ENCODE data around the gene VWC2. TPM values are rescaled to one million over a fixed set of nuclear protein-coding genes. Genes with fewer than 3 reads are reported as not detected.

The VWC2 gene
- total and polyA plus RNA-seq, 2 donors (not counting 1 experiment from before 2014, with no cell fraction given), result not detected

DNA sequence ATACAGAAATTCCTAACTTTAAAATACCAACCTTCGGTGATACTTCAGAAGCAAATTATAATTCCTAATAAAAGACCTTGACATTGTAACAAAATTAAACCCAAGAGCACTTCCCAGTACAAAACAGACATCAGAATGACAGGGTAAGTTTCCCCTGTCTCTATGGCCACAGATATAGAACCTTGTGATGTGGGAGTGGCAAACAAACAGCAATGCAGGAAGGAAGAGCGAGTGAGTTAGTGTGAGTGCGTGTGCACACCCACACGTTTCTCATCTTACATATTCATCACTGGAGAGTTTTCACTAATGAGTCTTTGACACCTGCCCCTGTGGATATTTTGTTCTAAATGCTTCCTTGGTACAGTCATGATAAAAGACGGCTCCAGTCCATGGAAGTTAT, 72.2 kb downstream of the VWC2 start:
- TF ChIP-seq, protein P1, sequence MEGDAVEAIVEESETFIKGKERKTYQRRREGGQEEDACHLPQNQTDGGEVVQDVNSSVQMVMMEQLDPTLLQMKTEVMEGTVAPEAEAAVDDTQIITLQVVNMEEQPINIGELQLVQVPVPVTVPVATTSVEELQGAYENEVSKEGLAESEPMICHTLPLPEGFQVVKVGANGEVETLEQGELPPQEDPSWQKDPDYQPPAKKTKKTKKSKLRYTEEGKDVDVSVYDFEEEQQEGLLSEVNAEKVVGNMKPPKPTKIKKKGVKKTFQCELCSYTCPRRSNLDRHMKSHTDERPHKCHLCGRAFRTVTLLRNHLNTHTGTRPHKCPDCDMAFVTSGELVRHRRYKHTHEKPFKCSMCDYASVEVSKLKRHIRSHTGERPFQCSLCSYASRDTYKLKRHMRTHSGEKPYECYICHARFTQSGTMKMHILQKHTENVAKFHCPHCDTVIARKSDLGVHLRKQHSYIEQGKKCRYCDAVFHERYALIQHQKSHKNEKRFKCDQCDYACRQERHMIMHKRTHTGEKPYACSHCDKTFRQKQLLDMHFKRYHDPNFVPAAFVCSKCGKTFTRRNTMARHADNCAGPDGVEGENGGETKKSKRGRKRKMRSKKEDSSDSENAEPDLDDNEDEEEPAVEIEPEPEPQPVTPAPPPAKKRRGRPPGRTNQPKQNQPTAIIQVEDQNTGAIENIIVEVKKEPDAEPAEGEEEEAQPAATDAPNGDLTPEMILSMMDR (IDR thresholded peaks at IDR 0.05), result no peak
- TF ChIP-seq EZH2 (IDR thresholded peaks at IDR 0.05; ENCODE audit: borderline replicate concordance, insufficient read depth, low read depth, low read length, poor library complexity, severe bottlenecking), result no peak
- Mint-ChIP-seq H3K9me3 (ENCODE audit: insufficient read depth) (peaks cover 3% of the 10 kb centered on the region), H3K27me3 (peaks cover 3% of the 10 kb centered on the region), H3K27ac (no peak overlapping the region), H3K4me1 (no peaks in the 10 kb centered on the region), H3K4me3 (no peak overlapping the region)
- Histone ChIP-seq H3K9ac (ENCODE audit: low read length) (no peak overlapping the region), H2AFZ (ENCODE audit: insufficient read depth, low read depth, low read length, poor library complexity, severe bottlenecking) (no peak overlapping the region), H3K4me3 (ENCODE audit: control extremely low read depth in 1 of 5, extremely low read depth in 1 of 5, insufficient read depth in 1 of 5, low read depth in 2 of 5, low read length in 4 of 5) (no peak overlapping the region), H3K4me2 (replicated peaks; ENCODE audit: low read depth, low read length, poor library complexity, severe bottlenecking) (no peak overlapping the region), H3K79me2 (ENCODE audit: control insufficient read depth, insufficient read depth, low read length) (no peaks in the 10 kb centered on the region), H3K4me1 (ENCODE audit: control insufficient read depth in 2 of 2, insufficient read depth in 2 of 2, low read length in 2 of 2) (no peaks in the 10 kb centered on the region), H3K9me3 (ENCODE audit: control extremely low read depth in 1 of 3, control insufficient read depth in 2 of 3, insufficient read depth in 1 of 3, low read length in 2 of 3) (no peaks in the 10 kb centered on the region), H3K27me3 (replicated peaks in 1 of 4; ENCODE audit: control extremely low read depth in 1 of 4, control insufficient read depth in 3 of 4, insufficient read depth in 4 of 4, low read length in 3 of 4) (no peaks in the 10 kb centered on the region), H3K27ac (ENCODE audit: low read length in 2 of 2) (no peak overlapping the region), H4K20me1 (ENCODE audit: control insufficient read depth, insufficient read depth, low read length, poor library complexity, severe bottlenecking) (no peaks in the 10 kb centered on the region), H3K36me3 (replicated peaks in 1 of 2; ENCODE audit: control extremely low read depth in 1 of 2, control insufficient read depth in 1 of 2, extremely low read depth in 1 of 2, insufficient read depth in 2 of 2, low read length in 1 of 2) (no peaks in the 10 kb centered on the region)
- ATAC-seq (ENCODE audit: low read depth) (no peak), DNase-seq (no peak)
- 92% methylated on average over 2 of the region's 5 CpGs for WGBS (ENCODE audit: insufficient coverage)
- POLR2A ChIA-PET, result no interaction called here
- CTCF ChIA-PET, result no interaction called here
- intact Hi-C loops (cut with micrococcal nuclease), result no loop called here

DNA sequence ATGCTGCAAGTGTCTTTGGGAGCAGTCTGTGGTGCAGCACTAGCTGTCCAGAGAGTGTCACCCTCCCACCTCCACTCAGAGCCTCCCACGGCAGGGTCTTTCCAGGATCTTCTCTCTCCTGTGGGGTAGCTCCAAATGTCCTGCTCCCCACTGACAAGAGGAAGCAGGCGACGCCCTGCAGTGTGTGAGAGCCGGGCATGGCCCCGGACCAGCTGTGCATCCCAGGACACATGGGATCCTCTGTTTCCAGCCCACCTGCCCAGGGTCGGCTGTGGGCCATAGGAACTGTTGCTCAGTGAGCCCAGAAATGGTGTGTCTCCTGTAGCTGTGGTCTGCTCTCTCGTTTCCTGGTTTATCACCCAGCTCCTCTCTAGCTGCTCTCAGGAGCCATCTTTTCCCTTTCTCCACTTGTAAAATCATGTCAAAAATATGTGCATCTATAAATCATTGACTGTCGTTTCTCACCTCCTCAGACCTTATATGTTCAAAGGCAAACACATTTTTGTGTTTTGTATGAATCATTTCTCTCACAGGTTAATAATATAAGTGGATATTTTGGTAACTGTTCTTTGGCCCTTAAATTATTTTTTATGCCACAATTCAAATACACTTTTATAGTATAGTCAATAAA, 74.9 kb downstream of the VWC2 start:
- peaks cover 3% of the 10 kb centered on the region for H3K27me3 Mint-ChIP-seq
- Histone ChIP-seq H3K4me1 (ENCODE audit: control insufficient read depth in 2 of 2, insufficient read depth in 2 of 2, low read length in 2 of 2) (no peaks in the 10 kb centered on the region), H3K79me2 (ENCODE audit: control insufficient read depth, insufficient read depth, low read length) (no peaks in the 10 kb centered on the region), H3K36me3 (replicated peaks in 1 of 2; ENCODE audit: control extremely low read depth in 1 of 2, control insufficient read depth in 1 of 2, extremely low read depth in 1 of 2, insufficient read depth in 2 of 2, low read length in 1 of 2) (no peaks in the 10 kb centered on the region), H3K27ac (ENCODE audit: low read length in 2 of 2) (no peak overlapping the region), H3K9me3 (ENCODE audit: control extremely low read depth in 1 of 3, control insufficient read depth in 2 of 3, insufficient read depth in 1 of 3, low read length in 2 of 3) (peaks cover 0 to 3% (median 0%) of the 10 kb centered on the region in 3 donors), H3K4me3 (ENCODE audit: control extremely low read depth in 1 of 5, extremely low read depth in 1 of 5, insufficient read depth in 1 of 5, low read depth in 2 of 5, low read length in 4 of 5) (no peak overlapping the region), H3K9ac (ENCODE audit: low read length) (no peak overlapping the region), H3K4me2 (replicated peaks; ENCODE audit: low read depth, low read length, poor library complexity, severe bottlenecking) (no peak overlapping the region), H4K20me1 (ENCODE audit: control insufficient read depth, insufficient read depth, low read length, poor library complexity, severe bottlenecking) (no peaks in the 10 kb centered on the region), H3K27me3 (replicated peaks in 1 of 4; ENCODE audit: control extremely low read depth in 1 of 4, control insufficient read depth in 3 of 4, insufficient read depth in 4 of 4, low read length in 3 of 4) (no peaks in the 10 kb centered on the region), H2AFZ (ENCODE audit: insufficient read depth, low read depth, low read length, poor library complexity, severe bottlenecking) (no peak overlapping the region)
- no peak for DNase-seq
- intact Hi-C loops (cut with micrococcal nuclease), result no loop called here
- ChIA-PET POLR2A (no interaction called here), CTCF (no interaction called here)
- no peak for ATAC-seq (ENCODE audit: low read depth)
- H3K4me1 Mint-ChIP-seq, result no peaks in the 10 kb centered on the region
- H3K27ac Mint-ChIP-seq, result no peak overlapping the region
- WGBS (ENCODE audit: insufficient coverage), result 91% methylated on average over 6 of the region's 8 CpGs
- peaks cover 3% of the 10 kb centered on the region for H3K9me3 Mint-ChIP-seq (ENCODE audit: insufficient read depth)
- TF ChIP-seq EZH2 (IDR thresholded peaks at IDR 0.05; ENCODE audit: borderline replicate concordance, insufficient read depth, low read depth, low read length, poor library complexity, severe bottlenecking), result no peak
- TF ChIP-seq, protein P1 (IDR thresholded peaks at IDR 0.05), result no peak
- no peak overlapping the region for H3K4me3 Mint-ChIP-seq
